DOHH2 (cell line): ENCODE measurements around the gene SRPK2.

ENCODE experiments used
- H3F3A ChIP-seq: fragments of 200-600 bp; sonication (generic), shearing (Covaris generic); 2 replicates; pipeline ENCODE4 v1.6.0; 2016; ENCODE audit warnings: antibody characterized with exemption, mild to moderate bottlenecking; ENCODE audit not compliant: control insufficient read depth, insufficient read depth
- H3K27ac ChIP-seq: fragments of 200-600 bp; sonication (generic); 2 replicates; pipeline ENCODE4 v1.5.1; 2014; ENCODE audit warnings: low read depth, mild to moderate bottlenecking, low read length, moderate library complexity
- H3K27me3 ChIP-seq: fragments of 200-600 bp; sonication (generic); 2 replicates; pipeline ENCODE4 v1.6.1; 2014; ENCODE audit warnings: mild to moderate bottlenecking, low read length, mixed read lengths; ENCODE audit not compliant: control insufficient read depth
- H3K36me3 ChIP-seq: fragments of 200-600 bp; sonication (generic); 2 replicates; pipeline ENCODE4 v1.6.1; 2014; ENCODE audit warnings: mild to moderate bottlenecking, low read length, moderate library complexity, mixed read lengths; ENCODE audit not compliant: control insufficient read depth
- H3K4me1 ChIP-seq: fragments of 200-600 bp; sonication (generic); 2 replicates; pipeline ENCODE4 v1.6.1; 2014; ENCODE audit warnings: mild to moderate bottlenecking, low read length, mixed read lengths; ENCODE audit not compliant: control insufficient read depth
- H3K4me2 ChIP-seq: fragments of 200-600 bp; sonication (generic); 2 replicates; pipeline ENCODE4 v1.6.0; 2014; ENCODE audit warnings: mild to moderate bottlenecking, low read length, moderate library complexity
- H3K4me3 ChIP-seq: fragments of 200-600 bp; sonication (generic); 2 replicates; pipeline ENCODE4 v1.5.1; 2014; ENCODE audit warnings: mild to moderate bottlenecking, low read length, mixed read lengths
- H3K79me2 ChIP-seq: fragments of 200-600 bp; sonication (generic); 2 replicates; pipeline ENCODE4 v1.6.1; 2014; ENCODE audit warnings: mild to moderate bottlenecking, low read length, mixed read lengths; ENCODE audit not compliant: control insufficient read depth
- H3K9me2 ChIP-seq: fragments of 200-600 bp; sonication (generic); replicated peaks from 2 replicates; pipeline ENCODE4 v1.6.1; 2014; ENCODE audit warnings: mild to moderate bottlenecking, low read length, mixed read lengths; ENCODE audit not compliant: control insufficient read depth
- H3K9me3 ChIP-seq: fragments of 200-600 bp; sonication (generic); 2 replicates; pipeline ENCODE4 v1.6.1; 2014; ENCODE audit warnings: antibody characterized with exemption, low read length, mixed read lengths; ENCODE audit not compliant: control insufficient read depth, insufficient read depth
- H4K20me1 ChIP-seq: fragments of 200-600 bp; sonication (generic); 2 replicates; pipeline ENCODE4 v1.6.0; 2014; ENCODE audit warnings: low read depth, mild to moderate bottlenecking, antibody characterized with exemption, low read length, moderate library complexity; ENCODE audit not compliant: control insufficient read depth, insufficient read depth
- EZH2phosphoT487 ChIP-seq: fragments of 200-600 bp; sonication (generic); IDR thresholded peaks from 2 replicates; pipeline ENCODE4 v1.6.1; 2017; ENCODE audit warnings: borderline replicate concordance, mild to moderate bottlenecking, antibody characterized with exemption, low read length, moderate library complexity, mixed read lengths
- TF ChIP-seq, protein P1 (sequence below): fragments of 200-600 bp; sonication (generic); IDR thresholded peaks from one replicate; pipeline ENCODE4 v1.5.1; 2014; ENCODE audit warnings: antibody characterized with exemption, mild to moderate bottlenecking, low read depth, low read length; ENCODE audit not compliant: poor library complexity, severe bottlenecking

Gene SRPK2

GRCh38 chr7:105122619-105123018, 266.1 kb downstream of the SRPK2 start:
- TF ChIP-seq EZH2phosphoT487, result no peak
- TF ChIP-seq, protein P1, sequence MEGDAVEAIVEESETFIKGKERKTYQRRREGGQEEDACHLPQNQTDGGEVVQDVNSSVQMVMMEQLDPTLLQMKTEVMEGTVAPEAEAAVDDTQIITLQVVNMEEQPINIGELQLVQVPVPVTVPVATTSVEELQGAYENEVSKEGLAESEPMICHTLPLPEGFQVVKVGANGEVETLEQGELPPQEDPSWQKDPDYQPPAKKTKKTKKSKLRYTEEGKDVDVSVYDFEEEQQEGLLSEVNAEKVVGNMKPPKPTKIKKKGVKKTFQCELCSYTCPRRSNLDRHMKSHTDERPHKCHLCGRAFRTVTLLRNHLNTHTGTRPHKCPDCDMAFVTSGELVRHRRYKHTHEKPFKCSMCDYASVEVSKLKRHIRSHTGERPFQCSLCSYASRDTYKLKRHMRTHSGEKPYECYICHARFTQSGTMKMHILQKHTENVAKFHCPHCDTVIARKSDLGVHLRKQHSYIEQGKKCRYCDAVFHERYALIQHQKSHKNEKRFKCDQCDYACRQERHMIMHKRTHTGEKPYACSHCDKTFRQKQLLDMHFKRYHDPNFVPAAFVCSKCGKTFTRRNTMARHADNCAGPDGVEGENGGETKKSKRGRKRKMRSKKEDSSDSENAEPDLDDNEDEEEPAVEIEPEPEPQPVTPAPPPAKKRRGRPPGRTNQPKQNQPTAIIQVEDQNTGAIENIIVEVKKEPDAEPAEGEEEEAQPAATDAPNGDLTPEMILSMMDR, result no peak
- Histone ChIP-seq H3F3A (peaks cover 5% of the 10 kb centered on the region), H3K79me2 (no peaks in the 10 kb centered on the region), H3K4me2 (no peak overlapping the region), H4K20me1 (no peaks in the 10 kb centered on the region), H3K27ac (no peak overlapping the region), H3K9me2 (no peaks in the 10 kb centered on the region), H3K27me3 (no peaks in the 10 kb centered on the region), H3K9me3 (no peaks in the 10 kb centered on the region), H3K4me1 (peaks cover 20% of the 10 kb centered on the region), H3K36me3 (no peaks in the 10 kb centered on the region), H3K4me3 (no peak overlapping the region)

DNA sequence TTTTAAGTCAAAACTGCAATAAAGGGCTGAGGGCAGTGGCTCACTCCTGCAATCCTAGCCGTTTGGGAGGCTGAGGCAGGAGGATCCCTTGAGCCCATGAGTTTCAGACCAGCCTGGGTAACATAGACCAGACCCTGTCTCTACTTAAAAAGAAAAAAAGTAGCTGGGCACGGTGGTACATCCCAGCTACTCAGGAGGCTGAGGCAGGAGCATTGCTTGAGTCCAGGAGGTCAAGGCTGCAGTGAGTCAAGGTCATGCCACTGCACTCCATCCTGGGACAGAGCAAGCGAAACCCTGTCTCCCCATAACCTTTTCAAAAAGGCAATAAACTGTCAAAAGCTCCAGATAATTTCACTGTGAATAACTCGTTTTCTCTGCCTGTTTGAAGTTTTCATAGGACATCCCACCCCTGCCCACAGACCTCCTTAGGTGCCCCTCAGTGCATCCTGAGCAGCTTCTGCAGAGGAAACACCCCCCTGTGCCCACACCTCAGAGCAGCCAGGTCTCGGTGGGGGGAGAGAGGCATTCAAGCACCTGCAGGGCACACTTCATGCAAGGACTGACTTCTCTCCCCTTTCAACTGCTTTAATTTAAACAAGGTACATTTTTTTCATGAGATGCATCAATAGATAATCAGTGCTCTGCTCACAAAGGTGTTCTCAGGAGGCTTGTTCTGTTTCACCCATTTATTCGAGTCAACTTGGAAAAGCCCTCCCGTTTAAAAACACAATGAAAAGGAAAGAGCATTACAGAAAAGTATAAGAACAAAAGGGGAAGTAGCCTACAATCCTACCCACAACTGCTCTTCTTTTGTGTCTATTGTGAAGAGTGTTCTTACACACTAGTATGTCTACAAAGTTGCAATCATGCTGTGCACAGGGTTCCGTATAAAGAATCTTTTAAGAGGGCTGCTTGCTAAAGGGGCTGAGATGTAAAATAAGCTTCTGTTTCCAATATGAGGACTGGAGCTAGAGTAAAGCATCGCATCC, 269.8 kb downstream of the SRPK2 start:
- peak overlapping the region; percentile 45 for H3K4me2 ChIP-seq
- H3K9me3 ChIP-seq, result no peaks in the 10 kb centered on the region
- H3K36me3 ChIP-seq, result peaks cover 24% of the 10 kb centered on the region
- no peaks in the 10 kb centered on the region for H3K27me3 ChIP-seq
- H3K9me2 ChIP-seq, result no peaks in the 10 kb centered on the region
- H3K27ac ChIP-seq, result no peak overlapping the region
- H3F3A ChIP-seq, result peaks cover 33% of the 10 kb centered on the region
- no peaks in the 10 kb centered on the region for H3K79me2 ChIP-seq
- H3K4me3 ChIP-seq, result peak overlapping the region; percentile 21
- no peaks in the 10 kb centered on the region for H4K20me1 ChIP-seq
- TF ChIP-seq, protein P1, result no peak
- no peak for TF ChIP-seq EZH2phosphoT487
- peaks cover 20% of the 10 kb centered on the region for H3K4me1 ChIP-seq

GRCh38 chr7:105112440-105113418, 276.0 kb downstream of the SRPK2 start:
- no peak for TF ChIP-seq EZH2phosphoT487
- TF ChIP-seq, protein P1, result no peak
- Histone ChIP-seq H3K36me3 (peaks cover 83% of the 10 kb centered on the region), H3K27me3 (no peaks in the 10 kb centered on the region), H3F3A (peaks cover 38% of the 10 kb centered on the region), H3K4me1 (no peaks in the 10 kb centered on the region), H4K20me1 (no peaks in the 10 kb centered on the region; the same call in 1 of the 2 replicates), H3K9me3 (no peaks in the 10 kb centered on the region), H3K79me2 (no peaks in the 10 kb centered on the region; the same call in 1 of the 2 replicates), H3K4me3 (no peak overlapping the region), H3K4me2 (no peak overlapping the region), H3K27ac (no peak overlapping the region), H3K9me2 (no peaks in the 10 kb centered on the region)
